Mammary epithelial cell (primary cell): ENCODE results near the gene FNBP1.

ENCODE experiments used
- CTCF ChIP-seq, 2 donors: IDR thresholded peaks in 1 of 2; conservative IDR thresholded peaks in 1 of 2; 2 replicates each; pipeline ENCODE4 v1.5.1; 2011 to 2012; ENCODE audit warnings: inconsistent platforms in 2 of 2, low read length in 2 of 2, mild to moderate bottlenecking in 2 of 2, control low read depth in 1 of 2, low read depth in 1 of 2; ENCODE audit not compliant: insufficient read depth in 1 of 2; ENCODE audit errors: extremely low read depth in 1 of 2
- EZH2 ChIP-seq: IDR thresholded peaks from 2 replicates; pipeline ENCODE4 v1.6.1; 2012; ENCODE audit warnings: low read length, inconsistent platforms, borderline replicate concordance

- no peak for TF ChIP-seq CTCF (conservative IDR thresholded peaks at IDR 0.05 in 1 of 2, IDR thresholded peaks at IDR 0.05 in 1 of 2; ENCODE audit: extremely low read depth in 1 of 2, insufficient read depth in 1 of 2, low read depth in 1 of 2, low read length in 2 of 2)
- TF ChIP-seq EZH2 = no peak
Observed at GRCh38 chr9:130030651-130031127, 12.3 kb downstream of the FNBP1 start.
